Inferior parietal cortex (tissue), 1 donor: ENCODE data around the gene SERPINA5.

Experiments
- DNase-seq: peaks from one replicate; pipeline ENCODE4 v3.0.0-alpha.2; 2016; ENCODE audit errors: extremely low spot score

Gene SERPINA5

DNA sequence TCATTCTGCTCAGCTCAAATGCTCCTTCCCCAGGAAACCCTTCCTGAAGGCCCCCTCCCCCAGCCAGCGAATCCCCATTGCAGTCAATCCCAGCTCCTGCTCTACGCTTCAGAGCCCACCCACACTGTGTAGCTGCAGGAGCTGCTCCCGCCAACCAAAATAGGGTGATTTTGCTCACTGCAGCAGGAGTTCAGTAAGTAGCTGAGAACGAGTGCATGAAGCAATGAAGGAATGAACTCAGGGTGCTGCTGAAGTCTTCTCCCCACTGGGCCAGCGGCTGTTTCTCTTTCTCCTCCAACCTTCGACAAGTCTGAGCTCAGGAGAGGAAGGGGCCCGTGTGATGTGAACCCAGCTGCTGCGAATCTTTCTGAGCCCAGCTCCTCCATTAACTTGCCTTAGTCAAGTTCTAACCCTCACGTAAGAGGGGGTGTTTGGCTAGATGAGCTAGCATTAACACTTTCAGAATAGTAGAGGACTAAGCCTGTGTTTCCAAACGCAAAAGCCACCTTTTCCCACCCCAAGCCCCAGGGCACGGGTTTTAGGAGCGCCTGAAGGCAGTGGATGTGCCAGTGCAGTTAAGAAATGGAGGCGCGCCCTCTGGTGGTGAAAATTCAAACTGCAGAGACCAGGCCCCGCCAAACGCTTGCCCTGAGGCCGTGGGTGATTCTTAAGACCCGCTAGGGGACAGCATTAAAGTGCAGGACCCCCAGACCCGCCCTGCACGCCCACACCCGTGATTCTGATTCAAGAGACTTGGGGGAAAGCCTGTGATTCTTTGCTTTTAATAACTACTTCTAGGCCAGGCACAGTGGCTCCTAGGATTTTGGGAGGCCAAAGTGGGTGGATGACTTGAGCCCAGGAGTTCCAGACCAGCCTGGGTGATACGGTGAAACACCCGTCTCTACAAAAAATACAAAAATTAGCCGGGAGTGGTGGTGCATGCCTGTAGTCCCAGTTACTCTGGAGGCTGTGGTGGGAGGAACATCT, 31.9 kb upstream of the SERPINA5 start:
- peak; percentile 72 for DNase-seq

DNA sequence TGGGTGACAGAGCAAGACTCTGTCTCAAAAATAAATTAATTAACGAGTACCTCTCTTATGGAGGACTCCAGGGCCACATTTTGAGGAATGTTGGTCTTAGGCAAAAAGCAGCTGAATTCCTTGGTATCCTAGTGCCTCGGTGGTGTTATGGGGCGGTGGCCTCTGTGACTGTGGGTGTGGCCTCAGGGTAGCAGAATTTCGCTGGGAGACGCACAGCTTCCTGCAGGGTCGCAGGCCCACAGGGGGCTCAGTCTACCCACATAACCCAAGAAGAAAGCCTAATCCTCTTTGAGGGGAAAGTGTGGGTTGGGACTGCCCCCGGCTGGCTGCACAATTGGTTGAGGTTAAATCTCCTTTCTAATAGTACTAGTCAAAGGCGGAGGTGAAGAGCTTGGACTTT, 31.2 kb upstream of the SERPINA5 start:
- DNase-seq = no peak

DNA sequence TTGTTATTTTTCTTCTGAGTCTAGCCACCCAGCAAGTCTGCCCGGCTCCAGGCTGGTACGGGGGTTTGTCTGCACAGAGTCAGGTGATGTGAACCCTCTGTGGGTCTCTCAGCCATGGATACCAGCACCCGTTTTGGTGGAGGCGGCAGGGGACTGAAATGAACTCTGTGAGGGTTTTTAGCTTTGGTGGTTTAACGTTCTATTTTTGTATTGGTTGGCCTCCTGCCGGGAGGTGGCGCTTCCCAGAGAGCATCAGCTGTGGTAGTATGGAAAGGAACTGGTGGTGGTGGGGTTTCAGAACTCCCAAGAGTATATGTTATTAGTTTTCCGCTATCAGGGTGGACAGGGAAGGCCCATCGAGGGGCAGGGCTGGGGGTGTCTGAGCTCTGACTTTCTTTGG, 25.2 kb upstream of the SERPINA5 start:
- no peak for DNase-seq

DNA sequence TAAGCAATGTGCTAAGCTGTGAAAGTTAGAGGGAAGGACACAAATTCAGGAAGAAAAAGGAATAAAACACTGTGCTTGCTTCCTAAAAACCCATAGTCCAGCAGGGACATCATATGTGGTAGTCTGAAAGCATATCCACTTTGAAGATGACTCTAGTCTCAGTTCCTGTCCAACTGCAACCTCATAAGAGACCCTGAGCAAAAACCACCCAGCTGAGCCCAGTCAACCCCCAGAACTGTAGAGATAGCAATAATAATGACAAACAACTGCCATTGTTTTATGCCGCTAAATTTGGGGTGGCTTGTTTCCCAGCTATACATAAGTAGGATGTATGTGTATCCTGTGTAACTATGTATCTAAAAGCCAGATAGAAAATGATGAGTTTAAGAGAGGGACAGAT, 23.9 kb upstream of the SERPINA5 start:
- DNase-seq = no peak

DNA sequence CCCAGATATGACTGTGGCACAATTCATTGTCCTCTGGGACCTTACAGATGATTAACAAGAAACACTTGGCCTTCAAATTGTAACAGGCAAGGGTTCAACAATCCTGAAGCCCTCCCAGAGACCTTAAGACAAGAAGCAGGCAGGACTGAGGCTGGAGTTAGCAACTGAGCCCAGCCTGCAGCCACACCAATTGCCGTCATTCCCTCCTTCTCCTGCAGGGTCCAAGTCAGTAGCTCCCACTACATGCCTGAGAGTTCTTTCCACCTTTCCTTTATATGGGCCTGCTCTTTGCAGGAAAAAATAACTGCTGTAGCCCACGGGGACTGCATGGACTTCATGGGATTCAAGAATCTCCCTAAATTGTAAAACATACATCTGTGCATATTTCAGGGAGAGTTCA, 22.4 kb upstream of the SERPINA5 start:
- no peak for DNase-seq

DNA sequence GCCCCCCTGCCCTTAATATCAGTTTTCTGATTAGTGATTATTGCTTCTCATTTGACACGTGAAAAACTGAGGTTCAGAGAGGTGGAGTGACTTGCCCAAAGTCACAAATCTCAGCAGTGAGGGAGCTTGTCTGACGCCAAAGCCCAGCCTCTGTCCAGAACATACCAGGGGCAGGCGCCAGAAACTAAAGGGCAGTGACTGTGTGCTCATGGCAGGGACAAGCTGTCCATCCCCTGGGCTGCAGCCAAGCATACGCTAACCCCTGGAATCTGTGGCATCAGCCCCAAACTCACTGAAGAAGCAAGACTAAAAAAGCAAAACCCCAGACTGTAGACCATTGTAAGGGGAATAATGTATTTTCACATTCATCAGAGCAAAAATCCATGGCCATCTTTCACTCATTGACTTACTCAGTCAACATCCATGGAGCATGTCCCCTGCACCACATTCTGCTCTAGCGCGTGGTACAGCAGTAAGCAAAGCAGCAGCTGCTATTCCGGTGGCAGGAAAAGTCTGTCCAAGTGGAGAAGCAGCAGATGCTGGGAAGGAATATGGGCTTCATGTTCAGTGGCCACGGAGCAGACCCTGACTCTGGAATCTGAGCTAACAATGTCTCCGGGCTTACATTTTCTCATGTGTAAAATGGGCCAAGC, 21.5 kb upstream of the SERPINA5 start:
- no peak for DNase-seq

DNA sequence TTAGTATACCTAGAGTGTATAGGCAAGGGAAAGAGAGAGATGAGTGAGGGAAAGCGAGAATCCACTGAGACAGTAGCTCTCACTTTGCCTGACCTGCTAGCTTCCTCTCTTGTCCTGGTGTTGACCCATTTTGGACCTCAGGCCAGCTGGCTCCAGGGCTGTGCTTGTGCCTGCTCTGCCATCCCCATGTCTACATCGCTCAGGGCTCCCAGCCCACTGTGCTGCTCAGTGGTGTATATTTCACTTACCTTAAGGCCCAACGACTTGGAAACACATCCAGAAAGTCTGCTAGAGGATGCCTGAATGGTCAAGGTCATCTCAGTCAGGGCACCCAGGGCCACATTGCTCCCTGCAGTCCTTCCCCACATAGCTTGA, 20.9 kb upstream of the SERPINA5 start:
- DNase-seq = no peak

DNA sequence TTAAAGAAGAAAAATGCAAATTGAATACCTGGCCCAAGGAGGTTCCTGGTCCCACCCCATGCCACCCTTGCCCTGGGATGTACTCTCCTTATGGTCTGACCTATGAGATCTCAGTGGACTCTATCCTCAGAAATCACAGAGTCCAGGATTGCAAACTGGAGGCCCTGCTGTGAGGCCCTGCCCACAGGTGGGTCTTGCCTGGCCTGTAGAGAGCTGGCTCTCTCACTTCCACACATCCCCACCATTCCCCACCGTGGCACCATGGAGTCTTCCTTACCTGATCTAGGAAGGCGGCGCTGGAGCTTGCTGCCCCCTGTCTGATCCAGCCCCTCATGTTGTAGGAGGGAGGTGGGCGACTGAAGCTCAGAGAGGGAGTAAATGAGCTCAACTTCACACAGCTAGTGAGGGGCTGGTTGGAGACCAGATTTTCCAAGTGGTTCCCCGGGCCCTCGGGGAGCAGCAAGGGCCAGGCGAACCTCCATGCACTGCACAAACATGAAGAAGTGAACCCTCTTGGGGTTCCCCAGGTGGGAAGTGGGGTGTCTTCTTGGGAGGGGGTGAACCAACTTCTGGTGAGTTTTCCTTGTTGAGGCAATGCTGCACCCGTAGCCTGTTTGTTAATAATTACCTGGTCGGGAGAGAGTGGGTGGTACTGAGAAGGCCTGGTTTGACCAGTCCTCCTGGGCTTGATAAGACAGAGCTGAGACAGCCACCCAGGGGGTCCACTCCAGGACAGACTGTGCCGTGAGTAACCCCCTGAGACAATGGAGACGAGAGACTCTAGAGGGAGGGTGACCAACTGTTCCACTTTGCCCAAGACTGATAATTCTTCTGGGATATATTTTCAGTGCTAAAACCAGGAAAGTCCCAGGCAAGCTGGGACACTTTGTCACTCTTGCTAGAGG, 20.2 kb upstream of the SERPINA5 start, which contains the start of gene SERPINA4:
Gene SERPINA4, plus strand, starts transcription at position 692 of the 905 bp plus-strand sequence. CDS start 2,041 bp downstream, outside the sequence.
- no peak for DNase-seq

DNA sequence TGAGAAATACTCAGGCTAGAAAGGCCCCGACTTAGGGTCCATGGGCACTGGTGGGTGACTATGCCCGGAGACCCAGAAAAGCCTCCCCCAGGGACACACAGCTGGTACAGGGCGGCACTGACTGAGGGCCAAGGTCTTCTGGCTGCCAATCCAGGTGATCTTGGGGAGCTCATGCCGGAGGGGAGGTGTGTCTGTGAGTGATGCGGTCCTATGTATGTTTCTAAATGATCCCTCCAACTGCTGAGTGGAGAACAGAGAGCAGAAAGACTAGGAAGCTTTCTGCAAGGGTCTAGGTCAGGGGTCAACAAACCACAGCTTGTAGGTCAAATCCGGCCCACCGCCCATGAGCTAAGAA, 19.6 kb upstream of the SERPINA5 start:
- DNase-seq = no peak

DNA sequence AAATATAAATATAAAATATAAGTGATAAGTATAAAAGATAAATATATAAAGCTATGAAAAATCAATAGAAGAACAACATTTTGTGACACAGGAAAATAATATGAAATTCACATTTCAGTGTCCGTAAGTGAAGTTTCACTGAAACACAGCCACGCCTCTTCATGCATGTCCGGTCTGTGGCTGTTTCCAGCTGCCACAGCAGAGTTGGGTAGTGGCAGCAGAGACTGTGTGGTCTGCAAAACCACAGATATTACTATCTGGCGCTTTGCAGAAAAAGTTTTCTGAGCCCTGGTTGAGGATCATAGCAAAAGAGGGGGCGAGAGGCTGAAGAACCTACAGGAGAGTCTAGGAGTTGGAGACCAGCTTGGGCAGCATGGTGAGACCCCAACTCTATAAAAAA, 19.2 kb upstream of the SERPINA5 start:
- no peak for DNase-seq

DNA sequence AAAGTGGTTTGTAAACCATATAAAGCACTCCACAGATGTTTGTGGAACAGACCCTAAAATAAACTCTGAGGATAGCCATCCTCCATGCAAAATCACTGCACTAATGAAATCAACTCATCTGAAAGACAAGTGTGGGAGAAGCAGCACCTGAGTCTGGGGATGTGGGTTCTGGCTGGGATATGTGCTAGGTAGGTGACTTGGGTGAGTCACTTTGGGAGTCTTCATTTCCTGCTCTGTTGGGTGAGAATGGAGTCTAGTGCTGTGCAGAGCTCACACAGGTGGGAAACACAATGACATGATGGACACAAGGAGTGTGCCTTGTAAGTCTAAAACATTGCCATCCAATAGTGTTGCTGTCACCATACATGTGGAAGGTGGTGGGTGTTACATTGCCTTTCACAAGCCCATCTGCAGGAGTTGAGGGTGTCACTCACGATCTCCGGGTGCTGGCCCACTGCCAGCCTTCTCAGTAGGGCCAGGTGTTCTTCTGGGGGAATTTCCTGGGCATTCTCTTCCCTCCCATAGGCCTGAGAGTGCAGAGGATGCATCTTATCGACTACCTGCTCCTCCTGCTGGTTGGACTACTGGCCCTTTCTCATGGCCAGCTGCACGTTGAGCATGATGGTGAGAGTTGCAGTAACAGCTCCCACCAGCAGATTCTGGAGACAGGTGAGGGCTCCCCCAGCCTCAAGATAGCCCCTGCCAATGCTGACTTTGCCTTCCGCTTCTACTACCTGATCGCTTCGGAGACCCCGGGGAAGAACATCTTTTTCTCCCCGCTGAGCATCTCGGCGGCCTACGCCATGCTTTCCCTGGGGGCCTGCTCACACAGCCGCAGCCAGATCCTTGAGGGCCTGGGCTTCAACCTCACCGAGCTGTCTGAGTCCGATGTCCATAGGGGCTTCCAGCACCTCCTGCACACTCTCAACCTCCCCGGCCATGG, 18.0 kb upstream of the SERPINA5 start:
- DNase-seq = no peak

DNA sequence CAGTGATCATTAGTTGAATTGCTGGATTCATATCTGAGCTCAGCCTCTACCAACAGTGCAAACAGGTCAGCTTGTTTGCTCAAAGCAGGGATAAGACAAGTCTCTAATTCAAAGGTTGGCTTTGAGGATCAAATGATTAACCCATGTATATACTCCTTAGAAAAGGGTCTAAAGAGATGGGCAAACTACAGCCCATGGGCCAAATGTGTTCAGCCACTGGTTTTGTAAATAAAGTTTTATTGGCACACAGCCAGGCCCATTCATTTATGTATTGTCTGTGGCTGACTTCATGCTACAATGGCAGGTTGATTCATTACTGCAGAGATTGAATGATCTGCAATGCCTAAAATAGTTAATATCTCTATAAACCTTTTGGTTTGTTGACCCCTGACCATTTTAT, 16.8 kb upstream of the SERPINA5 start:
- DNase-seq = no peak

DNA sequence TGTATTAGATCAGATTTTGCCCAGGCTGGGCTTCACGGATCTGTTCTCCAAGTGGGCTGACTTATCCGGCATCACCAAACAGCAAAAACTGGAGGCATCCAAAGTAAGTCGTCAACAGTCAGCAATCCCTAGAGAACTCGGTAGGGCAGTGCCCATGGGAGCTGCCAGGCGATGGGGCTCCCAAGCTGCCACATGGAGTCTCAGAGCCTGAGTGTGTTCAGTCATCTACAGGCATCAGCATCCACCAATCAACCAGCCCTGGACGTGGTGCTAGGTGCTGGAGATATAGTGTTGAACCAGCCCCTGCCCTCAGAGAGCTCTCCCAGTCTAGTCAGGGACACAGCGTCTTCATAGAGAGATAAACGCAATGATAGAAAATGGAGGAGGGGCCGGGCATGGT, 13.0 kb upstream of the SERPINA5 start:
- DNase-seq = no peak

DNA sequence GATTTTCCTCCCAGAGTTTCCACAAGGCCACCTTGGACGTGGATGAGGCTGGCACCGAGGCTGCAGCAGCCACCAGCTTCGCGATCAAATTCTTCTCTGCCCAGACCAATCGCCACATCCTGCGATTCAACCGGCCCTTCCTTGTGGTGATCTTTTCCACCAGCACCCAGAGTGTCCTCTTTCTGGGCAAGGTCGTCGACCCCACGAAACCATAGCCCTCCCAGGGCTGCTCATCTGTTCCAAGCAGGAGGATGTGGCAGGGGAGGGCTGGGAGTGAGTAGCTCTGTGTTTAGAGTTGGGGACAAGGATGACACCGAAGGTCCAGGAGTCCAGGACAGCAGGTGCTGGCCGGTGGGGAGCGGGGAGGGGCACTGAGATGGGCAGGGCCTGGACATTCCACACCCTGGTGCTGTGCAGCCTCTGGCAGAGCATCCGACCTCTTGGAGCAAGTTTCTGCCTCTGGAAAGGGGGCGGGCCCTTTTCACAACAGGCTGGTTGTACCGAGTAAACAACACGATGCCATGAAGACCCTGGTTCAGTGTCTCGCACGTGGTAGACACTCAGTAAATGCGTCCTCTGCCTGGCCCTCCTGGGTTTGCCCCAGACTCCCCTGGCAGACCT, 11.7 kb upstream of the SERPINA5 start:
- DNase-seq = no peak

DNA sequence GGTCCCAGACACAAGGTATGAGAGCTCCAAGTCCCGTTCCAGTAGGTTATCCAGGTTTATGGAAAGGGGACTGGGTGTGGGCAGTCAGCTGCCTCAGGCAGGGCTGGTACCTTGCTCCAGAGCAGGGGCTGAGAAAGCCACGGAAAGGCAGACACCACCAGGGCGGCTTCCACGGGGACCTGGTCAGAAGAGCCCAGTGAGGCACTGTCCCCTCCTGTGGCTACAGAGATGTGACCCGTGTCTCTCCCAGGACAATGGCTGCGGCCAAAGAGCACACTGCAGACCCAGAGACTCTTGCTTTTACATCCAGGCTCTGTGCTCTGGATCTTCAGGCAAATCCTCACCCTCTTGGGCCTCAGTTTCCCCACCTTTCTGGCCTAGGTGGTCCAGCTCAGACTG, 11.2 kb upstream of the SERPINA5 start:
- no peak for DNase-seq

DNA sequence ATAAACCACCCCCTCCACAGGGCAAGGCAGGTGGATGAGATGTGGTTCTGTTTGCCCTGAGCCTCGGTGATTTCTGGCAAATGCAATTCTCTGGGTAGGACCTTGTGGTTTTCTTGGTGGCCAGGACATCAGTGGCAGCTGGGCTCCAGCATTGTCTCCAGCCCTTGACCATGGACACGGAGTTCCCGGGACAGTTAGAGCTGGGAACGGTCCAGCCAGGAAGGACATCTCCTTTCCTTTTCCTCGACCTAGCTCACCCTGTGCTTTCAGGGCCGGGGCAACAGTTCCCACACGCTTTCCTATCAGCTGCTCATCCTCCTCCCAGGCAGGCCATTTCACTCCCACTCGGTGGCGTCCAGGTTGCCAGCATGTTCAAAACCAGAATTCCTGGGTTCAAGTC, 10.8 kb upstream of the SERPINA5 start:
- no peak for DNase-seq

DNA sequence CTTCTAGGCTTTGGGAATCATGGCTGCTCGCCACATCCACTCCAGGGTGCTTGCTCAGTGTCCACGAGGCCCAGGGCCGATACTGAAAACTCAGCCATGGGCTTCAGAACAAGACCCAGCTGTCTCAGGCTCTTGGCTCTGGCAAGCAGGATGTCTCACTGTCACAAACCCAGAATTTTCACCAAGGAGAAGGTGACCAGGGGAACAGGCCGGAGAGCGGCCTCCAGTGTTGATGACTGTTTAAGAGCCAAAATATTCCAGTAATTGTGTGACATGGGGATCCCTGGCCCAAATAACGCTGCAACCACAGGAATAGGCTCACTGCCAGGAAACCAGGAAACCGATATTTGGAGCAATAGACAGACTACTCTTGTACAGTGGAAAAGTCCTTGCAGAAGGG, 9.8 kb upstream of the SERPINA5 start:
- no peak for DNase-seq

DNA sequence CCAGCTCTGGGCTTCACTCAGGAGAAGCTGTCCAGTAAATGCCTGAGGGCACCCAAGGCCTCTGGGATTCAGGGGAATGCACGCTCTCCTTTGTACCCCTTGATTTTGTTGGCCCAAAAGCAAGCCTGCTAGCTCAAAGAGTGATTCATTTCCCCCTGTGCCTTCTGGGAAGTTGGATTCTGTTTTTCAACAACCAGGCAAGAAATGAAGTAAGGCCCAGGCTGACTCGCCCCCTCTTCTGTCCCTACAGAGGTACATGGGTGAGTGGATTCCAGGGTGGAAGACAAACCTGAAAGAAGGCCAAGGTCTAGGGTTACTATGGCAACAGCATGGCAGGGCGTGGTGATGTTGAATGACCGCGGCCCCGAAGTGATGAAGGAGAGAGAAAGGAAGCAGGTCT, 9.3 kb upstream of the SERPINA5 start:
- no peak for DNase-seq

DNA sequence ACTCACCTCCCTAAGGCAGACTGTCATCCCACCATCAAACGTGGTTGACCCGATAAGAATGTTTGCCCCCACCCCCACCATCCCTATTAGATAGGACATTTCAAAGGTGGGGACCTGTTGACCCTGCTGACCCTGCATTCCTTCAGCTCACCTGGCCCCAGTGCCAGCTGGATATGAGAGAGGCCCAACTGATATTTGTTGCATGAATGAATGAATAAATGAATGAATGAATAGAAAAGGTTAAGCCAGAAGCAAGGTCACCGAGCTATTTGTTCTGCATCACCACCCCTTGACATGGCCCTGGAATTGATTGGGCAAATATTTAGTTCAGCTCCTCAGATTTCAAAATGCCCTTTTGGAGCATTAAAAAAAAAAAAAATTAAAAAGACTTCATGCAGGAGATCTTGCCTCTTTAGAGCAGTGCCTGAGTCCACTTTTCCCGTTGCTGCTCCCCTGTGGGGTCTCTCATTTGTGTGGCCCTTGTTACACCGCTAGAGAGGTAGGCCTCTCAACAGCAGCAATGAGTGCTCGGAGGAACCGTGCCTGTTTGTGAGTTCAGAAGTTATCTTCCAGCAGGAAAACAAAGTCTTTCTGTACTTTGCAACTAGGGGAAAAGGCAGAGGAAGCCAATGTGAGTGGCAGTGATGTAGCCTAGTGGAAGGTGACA, 8.5 kb upstream of the SERPINA5 start:
- DNase-seq = no peak
